Measurements from ENCODE around the gene ARHGAP26.
"Not testable (repeated sequence)": the region's sequence is repeated elsewhere in the genome, so short reads cannot be mapped to it uniquely, and the experiment has no call there.

ARHGAP26 gene

GRCh38 chr5:143086908-143087637 lies 316.9 kb downstream of the ARHGAP26 start:
- TF ChIP-seq YY1 (IDR thresholded peaks at IDR 0.05; ENCODE audit: insufficient read depth, insufficient read length), result no peak
- TF ChIP-seq SUZ12 (IDR thresholded peaks at IDR 0.05; ENCODE audit: extremely low read depth, insufficient read depth, insufficient read length), result no peak
- no peak for TF ChIP-seq ZNF274 (IDR thresholded peaks at IDR 0.05; ENCODE audit: low read depth, low read length)
- no peaks in the 10 kb centered on the region for H3K36me3 ChIP-seq (ENCODE audit: insufficient read depth, insufficient read length, low read length)
- H3K9ac ChIP-seq (ENCODE audit: insufficient read length, low read depth), result no peak overlapping the region
- no peak for DNase-seq (ENCODE audit: low read depth, low spot score)
- no peaks in the 10 kb centered on the region for H3K4me1 ChIP-seq (ENCODE audit: insufficient read depth, insufficient read length)
- H3K27me3 ChIP-seq (ENCODE audit: insufficient read depth, insufficient read length), result no peaks in the 10 kb centered on the region
- no peaks in the 10 kb centered on the region for H3K9me3 ChIP-seq (ENCODE audit: insufficient read depth, low read length)
- no peak overlapping the region for H3K4me3 ChIP-seq (ENCODE audit: insufficient read length, low read depth)

DNA sequence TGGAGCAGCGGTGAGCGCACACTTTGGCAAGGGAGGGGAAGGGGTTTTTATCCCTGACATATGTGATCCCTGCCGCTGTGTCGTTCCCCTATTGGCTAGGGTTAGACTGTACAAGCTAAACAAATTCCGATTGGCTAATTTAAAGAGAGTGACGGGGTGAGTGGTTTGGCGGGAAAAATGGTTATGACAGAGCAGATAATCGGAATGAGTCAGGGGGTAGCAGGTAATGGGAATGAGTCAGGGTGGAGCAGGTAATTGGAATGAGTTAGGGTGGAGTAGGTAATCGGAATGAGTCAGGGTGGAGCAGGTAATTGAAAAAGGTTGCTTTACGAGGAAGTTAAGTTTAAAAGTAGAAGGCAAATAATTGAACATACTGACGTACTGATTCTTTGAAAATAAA lies 318.5 kb downstream of the ARHGAP26 start:
- DNase-seq (ENCODE audit: low read depth, low spot score); H3K9ac ChIP-seq (ENCODE audit: insufficient read length, low read depth); H3K9me3 ChIP-seq (ENCODE audit: insufficient read depth, low read length); H3K4me1 ChIP-seq (ENCODE audit: insufficient read depth, insufficient read length); H3K36me3 ChIP-seq (ENCODE audit: insufficient read depth, insufficient read length, low read length); H3K4me3 ChIP-seq (ENCODE audit: insufficient read length, low read depth); H3K27me3 ChIP-seq (ENCODE audit: insufficient read depth, insufficient read length): not testable (repeated sequence)

DNA sequence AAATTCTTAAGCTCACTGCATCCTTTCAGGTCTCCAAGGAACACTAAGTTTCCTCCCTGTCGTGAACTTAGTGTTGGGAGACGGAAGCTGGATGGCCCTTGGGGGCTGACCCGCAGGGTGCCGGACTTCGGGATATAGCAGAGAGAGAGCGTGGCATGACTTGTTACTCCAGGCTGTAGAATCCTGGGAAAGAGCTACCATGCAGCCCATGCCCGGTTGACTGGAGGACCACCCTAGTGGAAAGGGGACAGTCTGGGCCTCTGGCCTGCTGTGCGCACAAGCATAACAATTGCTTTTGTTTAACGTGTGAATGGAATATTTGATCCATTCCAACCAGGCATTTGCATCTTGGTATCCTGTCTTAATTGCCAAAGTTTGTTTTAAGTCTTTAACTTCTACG lies 319.9 kb downstream of the ARHGAP26 start:
- H3K4me3 ChIP-seq (ENCODE audit: insufficient read length, low read depth); H3K9me3 ChIP-seq (ENCODE audit: insufficient read depth, low read length); H3K36me3 ChIP-seq (ENCODE audit: insufficient read depth, insufficient read length, low read length); H3K27me3 ChIP-seq (ENCODE audit: insufficient read depth, insufficient read length); H3K9ac ChIP-seq (ENCODE audit: insufficient read length, low read depth); H3K4me1 ChIP-seq (ENCODE audit: insufficient read depth, insufficient read length); DNase-seq (ENCODE audit: low read depth, low spot score): not testable (repeated sequence)

GRCh38 chr5:143092711-143093451 lies 322.7 kb downstream of the ARHGAP26 start:
- not testable (repeated sequence) for DNase-seq (ENCODE audit: low read depth, low spot score)

GRCh38 chr5:143093452-143094086 lies 323.4 kb downstream of the ARHGAP26 start:
- DNase-seq (ENCODE audit: low read depth, low spot score), result no peak
- no peaks in the 10 kb centered on the region for H3K36me3 ChIP-seq (ENCODE audit: insufficient read depth, insufficient read length, low read length)
- H3K9ac ChIP-seq (ENCODE audit: insufficient read length, low read depth), result no peak overlapping the region
- no peaks in the 10 kb centered on the region for H3K4me1 ChIP-seq (ENCODE audit: insufficient read depth, insufficient read length)
- no peaks in the 10 kb centered on the region for H3K9me3 ChIP-seq (ENCODE audit: insufficient read depth, low read length)
- H3K4me3 ChIP-seq (ENCODE audit: insufficient read length, low read depth), result no peak overlapping the region
- no peaks in the 10 kb centered on the region for H3K27me3 ChIP-seq (ENCODE audit: insufficient read depth, insufficient read length)
- TF ChIP-seq SUZ12 (IDR thresholded peaks at IDR 0.05; ENCODE audit: extremely low read depth, insufficient read depth, insufficient read length), result no peak
- TF ChIP-seq ZNF274 (IDR thresholded peaks at IDR 0.05; ENCODE audit: low read depth, low read length), result no peak
- TF ChIP-seq YY1 (IDR thresholded peaks at IDR 0.05; ENCODE audit: insufficient read depth, insufficient read length), result no peak

More at GRCh38 chr5:143092711-143093451, 322.7 kb downstream of the ARHGAP26 start:
- H3K9ac ChIP-seq (ENCODE audit: insufficient read length, low read depth); H3K4me3 ChIP-seq (ENCODE audit: insufficient read length, low read depth); H3K36me3 ChIP-seq (ENCODE audit: insufficient read depth, insufficient read length, low read length); H3K4me1 ChIP-seq (ENCODE audit: insufficient read depth, insufficient read length); H3K9me3 ChIP-seq (ENCODE audit: insufficient read depth, low read length); H3K27me3 ChIP-seq (ENCODE audit: insufficient read depth, insufficient read length): not testable (repeated sequence)

- DNase-seq (ENCODE audit: low read depth, low spot score), result peak; percentile 47
- no peaks in the 10 kb centered on the region for H3K9me3 ChIP-seq (ENCODE audit: insufficient read depth, low read length)
- no peak overlapping the region for H3K4me3 ChIP-seq (ENCODE audit: insufficient read length, low read depth)
- H3K9ac ChIP-seq (ENCODE audit: insufficient read length, low read depth), result no peak overlapping the region
- H3K4me1 ChIP-seq (ENCODE audit: insufficient read depth, insufficient read length), result no peaks in the 10 kb centered on the region
- H3K36me3 ChIP-seq (ENCODE audit: insufficient read depth, insufficient read length, low read length), result no peaks in the 10 kb centered on the region
- no peak for TF ChIP-seq SUZ12 (IDR thresholded peaks at IDR 0.05; ENCODE audit: extremely low read depth, insufficient read depth, insufficient read length)
- no peak for TF ChIP-seq YY1 (IDR thresholded peaks at IDR 0.05; ENCODE audit: insufficient read depth, insufficient read length)
- TF ChIP-seq ZNF274 (IDR thresholded peaks at IDR 0.05; ENCODE audit: low read depth, low read length), result no peak
- no peaks in the 10 kb centered on the region for H3K27me3 ChIP-seq (ENCODE audit: insufficient read depth, insufficient read length)
Observed at GRCh38 chr5:143094087-143094521, 323.9 kb downstream of the ARHGAP26 start.

GRCh38 chr5:143094608-143095007 lies 324.4 kb downstream of the ARHGAP26 start:
- H3K9me3 ChIP-seq (ENCODE audit: insufficient read depth, low read length); DNase-seq (ENCODE audit: low read depth, low spot score); H3K9ac ChIP-seq (ENCODE audit: insufficient read length, low read depth): not testable (repeated sequence)

More at GRCh38 chr5:143094608-143095007, 324.4 kb downstream of the ARHGAP26 start:
- H3K27me3 ChIP-seq (ENCODE audit: insufficient read depth, insufficient read length); H3K4me3 ChIP-seq (ENCODE audit: insufficient read length, low read depth); H3K36me3 ChIP-seq (ENCODE audit: insufficient read depth, insufficient read length, low read length); H3K4me1 ChIP-seq (ENCODE audit: insufficient read depth, insufficient read length): not testable (repeated sequence)

Data from NT2/D1 (cell line).